Measurements from ENCODE around the gene FUT4. TPM values are rescaled to one million over a fixed set of nuclear protein-coding genes. Genes with fewer than 3 reads are reported as not detected.

FUT4 gene
- total RNA-seq, 1 donor from 2014 or later: 3.0 TPM

DNA sequence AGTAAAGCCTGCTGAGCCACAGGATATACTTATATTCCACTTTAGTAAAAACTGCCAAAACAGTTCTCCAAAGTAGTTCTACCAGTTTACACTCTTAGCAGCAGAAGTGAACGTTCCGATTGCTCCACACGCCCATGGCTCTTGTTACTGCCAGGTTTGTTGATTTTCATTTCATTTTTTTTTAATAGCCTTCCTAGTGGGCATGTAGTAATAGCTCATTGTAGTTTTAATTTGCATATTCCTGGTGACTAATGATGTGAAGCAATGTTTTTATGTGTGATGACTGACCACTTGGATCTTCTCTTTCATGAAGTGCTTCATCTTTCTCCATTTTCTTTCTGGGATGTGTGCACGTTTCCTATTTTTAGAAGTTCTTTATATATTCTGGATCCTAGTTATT lies 36.2 kb upstream of the FUT4 start:
- no peak overlapping the region for H3K4me3 Mint-ChIP-seq (ENCODE audit: unreplicated experiment)
- no peaks in the 10 kb centered on the region for H3K9me3 Mint-ChIP-seq (ENCODE audit: unreplicated experiment)
- H3K27me3 Mint-ChIP-seq (ENCODE audit: unreplicated experiment): peaks cover 31% of the 10 kb centered on the region
- TF ChIP-seq CTCF (IDR thresholded peaks at IDR 0.05): no peak
- DNase-seq (ENCODE audit: extremely low spot score, unreplicated experiment): no peak
- no peak overlapping the region for H3K27ac Mint-ChIP-seq (ENCODE audit: unreplicated experiment)
- no peaks in the 10 kb centered on the region for H3K36me3 Mint-ChIP-seq (ENCODE audit: unreplicated experiment)
- peaks cover 6% of the 10 kb centered on the region for H3K4me1 Mint-ChIP-seq (ENCODE audit: unreplicated experiment)

- Mint-ChIP-seq H3K4me1 (ENCODE audit: unreplicated experiment) (peaks cover 10% of the 10 kb centered on the region), H3K27ac (ENCODE audit: unreplicated experiment) (no peak within 1 kb of the TSS), H3K4me3 (ENCODE audit: unreplicated experiment) (peak within 1 kb of the TSS; percentile 81), H3K9me3 (ENCODE audit: unreplicated experiment) (no peaks in the 10 kb centered on the region), H3K27me3 (ENCODE audit: unreplicated experiment) (peaks cover 46% of the 10 kb centered on the region), H3K36me3 (ENCODE audit: unreplicated experiment) (no peaks in the 10 kb centered on the region)
- no peak for TF ChIP-seq CTCF (IDR thresholded peaks at IDR 0.05)
- peak; percentile 87 for DNase-seq (ENCODE audit: extremely low spot score, unreplicated experiment)
Observed at GRCh38 chr11:94511932-94512781, 31.6 kb upstream of the FUT4 start, which contains the start of gene C11orf97. TSS of gene C11orf97 (plus strand) at chr11:94512461. CDS start at chr11:94512529, 68 bp downstream.

GRCh38 chr11:94513091-94513490 lies 30.6 kb upstream of the FUT4 start:
- peak overlapping the region; percentile 18 for H3K4me3 Mint-ChIP-seq (ENCODE audit: unreplicated experiment)
- no peaks in the 10 kb centered on the region for H3K36me3 Mint-ChIP-seq (ENCODE audit: unreplicated experiment)
- peaks cover 42% of the 10 kb centered on the region for H3K27me3 Mint-ChIP-seq (ENCODE audit: unreplicated experiment)
- H3K4me1 Mint-ChIP-seq (ENCODE audit: unreplicated experiment): peaks cover 10% of the 10 kb centered on the region
- H3K27ac Mint-ChIP-seq (ENCODE audit: unreplicated experiment): no peak overlapping the region
- no peaks in the 10 kb centered on the region for H3K9me3 Mint-ChIP-seq (ENCODE audit: unreplicated experiment)
- TF ChIP-seq CTCF (IDR thresholded peaks at IDR 0.05): no peak
- DNase-seq (ENCODE audit: extremely low spot score, unreplicated experiment): no peak

DNA sequence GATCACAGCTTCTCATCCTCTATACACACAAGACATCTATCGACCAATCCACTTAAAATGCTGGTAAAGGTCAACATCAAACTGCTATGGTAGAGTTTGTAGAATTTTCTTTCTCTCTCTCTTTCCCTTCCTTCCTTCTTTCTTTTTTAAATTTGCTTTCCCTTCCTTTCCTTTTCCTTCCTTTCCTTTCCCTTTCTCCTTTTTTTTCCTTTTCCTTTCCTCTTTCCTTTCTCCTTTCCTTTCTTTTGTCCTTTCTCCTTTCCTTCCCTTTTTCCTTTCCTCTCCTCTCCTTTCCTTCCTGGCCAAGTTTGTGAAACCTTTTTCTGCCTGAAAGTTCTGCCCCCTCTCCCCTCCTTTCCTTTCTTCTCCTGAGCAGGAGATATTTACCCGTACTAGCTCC lies 28.3 kb upstream of the FUT4 start:
- DNase-seq (ENCODE audit: extremely low spot score, unreplicated experiment): no peak
- H3K36me3 Mint-ChIP-seq (ENCODE audit: unreplicated experiment): no peaks in the 10 kb centered on the region
- no peak overlapping the region for H3K27ac Mint-ChIP-seq (ENCODE audit: unreplicated experiment)
- H3K27me3 Mint-ChIP-seq (ENCODE audit: unreplicated experiment): peaks cover 31% of the 10 kb centered on the region
- peaks cover 10% of the 10 kb centered on the region for H3K4me1 Mint-ChIP-seq (ENCODE audit: unreplicated experiment)
- TF ChIP-seq CTCF (IDR thresholded peaks at IDR 0.05): no peak
- H3K4me3 Mint-ChIP-seq (ENCODE audit: unreplicated experiment): no peak overlapping the region
- no peaks in the 10 kb centered on the region for H3K9me3 Mint-ChIP-seq (ENCODE audit: unreplicated experiment)

DNA sequence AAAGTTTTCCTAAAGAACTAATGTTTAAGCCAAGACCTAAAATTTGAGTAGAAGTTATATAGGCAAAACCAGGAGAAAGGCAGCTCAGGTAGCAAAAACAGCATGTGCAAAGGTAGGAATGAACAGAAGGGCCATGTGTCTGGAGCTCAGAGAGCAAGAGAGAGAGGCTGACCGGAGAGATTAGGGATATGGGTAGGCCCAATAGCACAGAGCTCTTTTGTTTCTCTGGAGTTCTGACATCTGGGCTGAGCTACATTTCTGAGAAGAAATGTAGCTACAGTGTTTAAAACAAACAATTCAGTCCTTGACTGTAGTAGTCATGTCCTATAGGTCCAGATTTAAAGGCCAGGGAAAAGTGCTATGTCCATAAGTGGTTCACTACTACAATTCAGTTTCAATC lies 27.0 kb upstream of the FUT4 start:
- peaks cover 25% of the 10 kb centered on the region for H3K27me3 Mint-ChIP-seq (ENCODE audit: unreplicated experiment)
- no peak overlapping the region for H3K4me3 Mint-ChIP-seq (ENCODE audit: unreplicated experiment)
- no peaks in the 10 kb centered on the region for H3K36me3 Mint-ChIP-seq (ENCODE audit: unreplicated experiment)
- no peak overlapping the region for H3K27ac Mint-ChIP-seq (ENCODE audit: unreplicated experiment)
- H3K4me1 Mint-ChIP-seq (ENCODE audit: unreplicated experiment): peaks cover 10% of the 10 kb centered on the region
- TF ChIP-seq CTCF (IDR thresholded peaks at IDR 0.05): no peak
- no peak for DNase-seq (ENCODE audit: extremely low spot score, unreplicated experiment)
- no peaks in the 10 kb centered on the region for H3K9me3 Mint-ChIP-seq (ENCODE audit: unreplicated experiment)
